Measurements from ENCODE around the gene EPOP.

DNA sequence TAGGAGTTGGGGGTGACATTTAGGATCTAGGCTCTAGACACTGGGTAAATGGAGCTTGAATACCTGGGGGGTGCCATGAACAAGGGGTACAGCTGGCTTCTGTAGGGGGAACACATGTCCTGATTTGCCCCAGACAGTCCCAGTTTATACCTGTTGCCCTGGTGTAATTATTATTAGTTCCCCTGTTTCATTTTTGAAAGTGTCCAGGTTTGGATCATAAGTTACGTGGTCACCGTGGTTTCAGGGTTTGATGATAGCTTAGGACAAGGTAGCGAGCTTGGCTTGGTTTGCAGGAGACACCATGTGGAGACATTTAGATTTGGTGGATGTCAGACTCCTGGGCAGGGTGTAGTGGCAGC, 35.8 kb upstream of the EPOP start:
- TF ChIP-seq, protein P1, sequence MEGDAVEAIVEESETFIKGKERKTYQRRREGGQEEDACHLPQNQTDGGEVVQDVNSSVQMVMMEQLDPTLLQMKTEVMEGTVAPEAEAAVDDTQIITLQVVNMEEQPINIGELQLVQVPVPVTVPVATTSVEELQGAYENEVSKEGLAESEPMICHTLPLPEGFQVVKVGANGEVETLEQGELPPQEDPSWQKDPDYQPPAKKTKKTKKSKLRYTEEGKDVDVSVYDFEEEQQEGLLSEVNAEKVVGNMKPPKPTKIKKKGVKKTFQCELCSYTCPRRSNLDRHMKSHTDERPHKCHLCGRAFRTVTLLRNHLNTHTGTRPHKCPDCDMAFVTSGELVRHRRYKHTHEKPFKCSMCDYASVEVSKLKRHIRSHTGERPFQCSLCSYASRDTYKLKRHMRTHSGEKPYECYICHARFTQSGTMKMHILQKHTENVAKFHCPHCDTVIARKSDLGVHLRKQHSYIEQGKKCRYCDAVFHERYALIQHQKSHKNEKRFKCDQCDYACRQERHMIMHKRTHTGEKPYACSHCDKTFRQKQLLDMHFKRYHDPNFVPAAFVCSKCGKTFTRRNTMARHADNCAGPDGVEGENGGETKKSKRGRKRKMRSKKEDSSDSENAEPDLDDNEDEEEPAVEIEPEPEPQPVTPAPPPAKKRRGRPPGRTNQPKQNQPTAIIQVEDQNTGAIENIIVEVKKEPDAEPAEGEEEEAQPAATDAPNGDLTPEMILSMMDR (conservative IDR thresholded peaks at IDR 0.05; ENCODE audit: low read length): no peak
- TF ChIP-seq EZH2phosphoT487 (IDR thresholded peaks at IDR 0.05; ENCODE audit: borderline replicate concordance, low read depth, low read length): no peak

Data from OCI-LY7 (cell line).